WTC11 (cell line): Measurements from ENCODE around the gene DNAAF8. TPM values are rescaled to one million over a fixed set of nuclear protein-coding genes. Genes with fewer than 3 reads are reported as not detected.

Source experiments
- ATAC-seq: fragments of 200-7000 bp; cut with Tn5 transposase; 2 replicates; pipeline ENCODE4 v1.10.0; 2021; ENCODE audit warnings: mild to moderate bottlenecking, moderate library complexity
- CTCF ChIA-PET: fragments of 300-600 bp; sonication (Branson Sonifier 250); formaldehyde crosslinking; loops from one replicate; lab custom pipeline; 2021; ENCODE audit warnings: antibody characterized with exemption; lab: Charles Lee
- POLR2A ChIA-PET: fragments of 350-600 bp; sonication (Branson Sonifier 250); formaldehyde crosslinking; loops from one replicate; lab custom pipeline; 2021; ENCODE audit warnings: antibody characterized with exemption; lab: Charles Lee
- DNase-seq: peaks from one replicate; pipeline ENCODE4 v3.0.0; 2021; ENCODE audit warnings: low spot score
- H3K27ac Mint-ChIP-seq: 2 replicates; pipeline ENCODE4 v1.8.0; 2021; ENCODE audit warnings: mixed read lengths
- H3K27me3 Mint-ChIP-seq: 2 replicates; pipeline ENCODE4 v1.8.0; 2021; ENCODE audit warnings: low read depth, mild to moderate bottlenecking, moderate library complexity, mixed read lengths
- H3K36me3 Mint-ChIP-seq: 2 replicates; pipeline ENCODE4 v1.8.0; 2021; ENCODE audit warnings: mixed read lengths
- H3K4me1 Mint-ChIP-seq: 2 replicates; pipeline ENCODE4 v1.8.0; 2022; ENCODE audit warnings: mixed read lengths
- H3K4me3 Mint-ChIP-seq: 2 replicates; pipeline ENCODE4 v1.8.0; 2021; ENCODE audit warnings: mild to moderate bottlenecking, moderate library complexity, mixed read lengths
- H3K9me3 Mint-ChIP-seq: 2 replicates; pipeline ENCODE4 v1.8.0; 2021; ENCODE audit warnings: mixed read lengths
- ATF1 ChIP-seq: sonication (generic); formaldehyde crosslinking; IDR thresholded peaks from 2 replicates; pipeline ENCODE4 v1.8.1; 2023; ENCODE audit warnings: mild to moderate bottlenecking, moderate library complexity, missing genetic modification reagents
- CREM ChIP-seq: sonication (generic); formaldehyde crosslinking; IDR thresholded peaks from 2 replicates; pipeline ENCODE4 v1.8.1; 2022; ENCODE audit warnings: mild to moderate bottlenecking, missing genetic modification reagents, moderate library complexity
- FOXJ3 ChIP-seq: sonication (generic); formaldehyde crosslinking; IDR thresholded peaks from 2 replicates; pipeline ENCODE4 v1.9.0; 2021; ENCODE audit warnings: missing genetic modification reagents, mild to moderate bottlenecking, borderline replicate concordance
- KAT7 ChIP-seq: sonication (generic); formaldehyde crosslinking; IDR thresholded peaks from 2 replicates; pipeline ENCODE4 v1.8.1; 2023; ENCODE audit warnings: missing genetic modification reagents, mild to moderate bottlenecking, borderline replicate concordance
- MYBL2 ChIP-seq: sonication (generic); formaldehyde crosslinking; IDR thresholded peaks from 2 replicates; pipeline ENCODE4 v1.8.1; 2023; ENCODE audit warnings: mild to moderate bottlenecking, moderate library complexity, missing genetic modification reagents
- NFYB ChIP-seq: sonication (generic); formaldehyde crosslinking; conservative IDR thresholded peaks from 2 replicates; pipeline ENCODE4 v1.8.0; 2022; ENCODE audit warnings: low read depth, missing genetic modification reagents
- NR2C2 ChIP-seq: sonication (generic); formaldehyde crosslinking; IDR thresholded peaks from 2 replicates; pipeline ENCODE4 v1.8.0; 2022; ENCODE audit warnings: mild to moderate bottlenecking, missing genetic modification reagents
- NR3C1 ChIP-seq: sonication (generic); formaldehyde crosslinking; conservative IDR thresholded peaks from 2 replicates; pipeline ENCODE4 v1.8.1; 2023; ENCODE audit warnings: low read depth, mild to moderate bottlenecking, missing genetic modification reagents
- OVOL2 ChIP-seq: fragments of 250-450 bp; sonication (Bioruptor Pico); IDR thresholded peaks from 2 replicates; pipeline ENCODE4 v1.9.0; 2021; ENCODE audit warnings: mild to moderate bottlenecking, borderline replicate concordance
- RELA ChIP-seq: sonication (generic); formaldehyde crosslinking; IDR thresholded peaks from 2 replicates; pipeline ENCODE4 v1.8.1; 2022; ENCODE audit warnings: missing genetic modification reagents, mild to moderate bottlenecking, borderline replicate concordance
- TCF7 ChIP-seq: sonication (generic); formaldehyde crosslinking; IDR thresholded peaks from 2 replicates; pipeline ENCODE4 v1.8.0; 2022; ENCODE audit warnings: mild to moderate bottlenecking, low read depth, missing genetic modification reagents, moderate library complexity
- TEAD4 ChIP-seq: sonication (generic); formaldehyde crosslinking; IDR thresholded peaks from 2 replicates; pipeline ENCODE4 v1.8.0; 2022; ENCODE audit warnings: mild to moderate bottlenecking, missing genetic modification reagents
- USF1 ChIP-seq: sonication (generic); formaldehyde crosslinking; IDR thresholded peaks from 2 replicates; pipeline ENCODE4 v1.8.0; 2022; ENCODE audit warnings: mild to moderate bottlenecking, missing genetic modification reagents
- ZNF138 ChIP-seq: sonication (generic); formaldehyde crosslinking; conservative IDR thresholded peaks from 2 replicates; pipeline ENCODE4 v1.8.1; 2022; ENCODE audit warnings: mild to moderate bottlenecking, moderate library complexity, missing genetic modification reagents
- ZNF671 ChIP-seq: fragments of 250-450 bp; sonication (Bioruptor Pico); IDR thresholded peaks from 2 replicates; pipeline ENCODE4 v1.8.0; 2021; ENCODE audit warnings: mild to moderate bottlenecking
- total RNA-seq: library from RNA; stranded (reverse); gene quantifications from 3 replicates; pipeline ENCODE4 v1.2.3, GENCODE V29; 2021
- TF ChIP-seq, protein P1 (sequence below): sonication (generic); formaldehyde crosslinking; IDR thresholded peaks from 2 replicates; pipeline ENCODE4 v1.8.1; 2022; ENCODE audit warnings: low read depth, missing genetic modification reagents, borderline replicate concordance
- TF ChIP-seq, protein P2 (sequence below): sonication (generic); formaldehyde crosslinking; IDR thresholded peaks from 2 replicates; pipeline ENCODE4 v1.8.0; 2022; ENCODE audit warnings: mild to moderate bottlenecking, missing genetic modification reagents
- TF ChIP-seq, protein P3 (sequence below): fragments of 250-450 bp; sonication (Bioruptor Pico); IDR thresholded peaks from 2 replicates; pipeline ENCODE4 v2.1.2; 2022; ENCODE audit warnings: mild to moderate bottlenecking, moderate library complexity
- TF ChIP-seq, protein P4 (sequence below): sonication (generic); formaldehyde crosslinking; IDR thresholded peaks from 2 replicates; pipeline ENCODE4 v1.8.0; 2023; ENCODE audit warnings: missing genetic modification reagents, mild to moderate bottlenecking, borderline replicate concordance
- TF ChIP-seq, protein P5 (sequence below): fragments of 250-450 bp; sonication (Bioruptor Pico); IDR thresholded peaks from 2 replicates; pipeline ENCODE4 v1.9.0; 2021; ENCODE audit warnings: mild to moderate bottlenecking
- TF ChIP-seq, protein P6 (sequence below): fragments of 250-450 bp; sonication (Bioruptor Pico); conservative IDR thresholded peaks from 2 replicates; pipeline ENCODE4 v1.9.0; 2021; ENCODE audit warnings: mild to moderate bottlenecking

DNAAF8 gene
- total RNA-seq, 1 experiment from 2014 or later: 0.09 TPM

- TF ChIP-seq, protein P1, sequence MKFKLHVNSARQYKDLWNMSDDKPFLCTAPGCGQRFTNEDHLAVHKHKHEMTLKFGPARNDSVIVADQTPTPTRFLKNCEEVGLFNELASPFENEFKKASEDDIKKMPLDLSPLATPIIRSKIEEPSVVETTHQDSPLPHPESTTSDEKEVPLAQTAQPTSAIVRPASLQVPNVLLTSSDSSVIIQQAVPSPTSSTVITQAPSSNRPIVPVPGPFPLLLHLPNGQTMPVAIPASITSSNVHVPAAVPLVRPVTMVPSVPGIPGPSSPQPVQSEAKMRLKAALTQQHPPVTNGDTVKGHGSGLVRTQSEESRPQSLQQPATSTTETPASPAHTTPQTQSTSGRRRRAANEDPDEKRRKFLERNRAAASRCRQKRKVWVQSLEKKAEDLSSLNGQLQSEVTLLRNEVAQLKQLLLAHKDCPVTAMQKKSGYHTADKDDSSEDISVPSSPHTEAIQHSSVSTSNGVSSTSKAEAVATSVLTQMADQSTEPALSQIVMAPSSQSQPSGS (CRISPR knock-in tag): no peak
- no peak for TF ChIP-seq KAT7
Measured at GRCh38 chr16:4686497-4687210, 47.7 kb upstream of the DNAAF8 start (continued).

DNA sequence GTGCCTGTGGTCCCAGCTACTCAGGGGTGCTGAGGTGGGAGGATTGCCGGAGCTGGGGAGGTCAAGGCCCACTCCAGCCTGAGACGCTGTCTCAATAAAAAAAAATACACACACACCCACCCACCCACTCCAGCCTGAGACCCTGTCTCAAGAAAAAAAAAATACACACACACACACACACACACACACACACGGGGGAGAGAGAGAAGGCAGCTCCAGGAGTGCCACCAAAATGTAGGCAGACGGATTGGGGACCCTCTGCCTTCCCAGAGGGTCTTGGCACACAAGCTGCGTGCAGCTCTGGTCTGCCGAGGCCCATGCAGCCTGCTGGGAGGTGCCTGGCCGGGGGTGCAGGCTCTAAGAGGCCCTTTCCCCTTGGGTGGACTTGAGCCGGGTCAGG lies 46.9 kb upstream of the DNAAF8 start:
- Mint-ChIP-seq H3K9me3 (no peaks in the 10 kb centered on the region), H3K27ac (no peak overlapping the region), H3K4me1 (no peaks in the 10 kb centered on the region), H3K4me3 (no peak overlapping the region), H3K36me3 (peaks cover 9% of the 10 kb centered on the region), H3K27me3 (no peaks in the 10 kb centered on the region)
- DNase-seq (no peak), ATAC-seq (no peak)
- CTCF ChIA-PET: no interaction called here
- POLR2A ChIA-PET: no interaction called here
- TF ChIP-seq OVOL2 (CRISPR knock-in tag) (no peak), TEAD4 (CRISPR knock-in tag) (no peak), NR2C2 (no peak), FOXJ3 (no peak), ZNF138 (CRISPR knock-in tag) (no peak), CREM (CRISPR knock-in tag) (no peak), ZNF671 (CRISPR knock-in tag) (no peak), ATF1 (no peak), NR3C1 (CRISPR knock-in tag) (no peak), KAT7 (no peak), RELA (CRISPR knock-in tag) (no peak), TCF7 (CRISPR knock-in tag) (no peak), NFYB (CRISPR knock-in tag) (no peak), MYBL2 (CRISPR knock-in tag) (no peak), USF1 (no peak)
- TF ChIP-seq, protein P2, sequence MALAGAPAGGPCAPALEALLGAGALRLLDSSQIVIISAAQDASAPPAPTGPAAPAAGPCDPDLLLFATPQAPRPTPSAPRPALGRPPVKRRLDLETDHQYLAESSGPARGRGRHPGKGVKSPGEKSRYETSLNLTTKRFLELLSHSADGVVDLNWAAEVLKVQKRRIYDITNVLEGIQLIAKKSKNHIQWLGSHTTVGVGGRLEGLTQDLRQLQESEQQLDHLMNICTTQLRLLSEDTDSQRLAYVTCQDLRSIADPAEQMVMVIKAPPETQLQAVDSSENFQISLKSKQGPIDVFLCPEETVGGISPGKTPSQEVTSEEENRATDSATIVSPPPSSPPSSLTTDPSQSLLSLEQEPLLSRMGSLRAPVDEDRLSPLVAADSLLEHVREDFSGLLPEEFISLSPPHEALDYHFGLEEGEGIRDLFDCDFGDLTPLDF (CRISPR knock-in tag): no peak
- TF ChIP-seq, protein P3, sequence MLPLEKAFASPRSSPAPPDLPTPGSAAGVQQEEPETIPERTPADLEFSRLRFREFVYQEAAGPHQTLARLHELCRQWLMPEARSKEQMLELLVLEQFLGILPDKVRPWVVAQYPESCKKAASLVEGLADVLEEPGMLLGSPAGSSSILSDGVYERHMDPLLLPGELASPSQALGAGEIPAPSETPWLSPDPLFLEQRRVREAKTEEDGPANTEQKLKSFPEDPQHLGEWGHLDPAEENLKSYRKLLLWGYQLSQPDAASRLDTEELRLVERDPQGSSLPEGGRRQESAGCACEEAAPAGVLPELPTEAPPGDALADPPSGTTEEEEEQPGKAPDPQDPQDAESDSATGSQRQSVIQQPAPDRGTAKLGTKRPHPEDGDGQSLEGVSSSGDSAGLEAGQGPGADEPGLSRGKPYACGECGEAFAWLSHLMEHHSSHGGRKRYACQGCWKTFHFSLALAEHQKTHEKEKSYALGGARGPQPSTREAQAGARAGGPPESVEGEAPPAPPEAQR: no peak
- TF ChIP-seq, protein P4, sequence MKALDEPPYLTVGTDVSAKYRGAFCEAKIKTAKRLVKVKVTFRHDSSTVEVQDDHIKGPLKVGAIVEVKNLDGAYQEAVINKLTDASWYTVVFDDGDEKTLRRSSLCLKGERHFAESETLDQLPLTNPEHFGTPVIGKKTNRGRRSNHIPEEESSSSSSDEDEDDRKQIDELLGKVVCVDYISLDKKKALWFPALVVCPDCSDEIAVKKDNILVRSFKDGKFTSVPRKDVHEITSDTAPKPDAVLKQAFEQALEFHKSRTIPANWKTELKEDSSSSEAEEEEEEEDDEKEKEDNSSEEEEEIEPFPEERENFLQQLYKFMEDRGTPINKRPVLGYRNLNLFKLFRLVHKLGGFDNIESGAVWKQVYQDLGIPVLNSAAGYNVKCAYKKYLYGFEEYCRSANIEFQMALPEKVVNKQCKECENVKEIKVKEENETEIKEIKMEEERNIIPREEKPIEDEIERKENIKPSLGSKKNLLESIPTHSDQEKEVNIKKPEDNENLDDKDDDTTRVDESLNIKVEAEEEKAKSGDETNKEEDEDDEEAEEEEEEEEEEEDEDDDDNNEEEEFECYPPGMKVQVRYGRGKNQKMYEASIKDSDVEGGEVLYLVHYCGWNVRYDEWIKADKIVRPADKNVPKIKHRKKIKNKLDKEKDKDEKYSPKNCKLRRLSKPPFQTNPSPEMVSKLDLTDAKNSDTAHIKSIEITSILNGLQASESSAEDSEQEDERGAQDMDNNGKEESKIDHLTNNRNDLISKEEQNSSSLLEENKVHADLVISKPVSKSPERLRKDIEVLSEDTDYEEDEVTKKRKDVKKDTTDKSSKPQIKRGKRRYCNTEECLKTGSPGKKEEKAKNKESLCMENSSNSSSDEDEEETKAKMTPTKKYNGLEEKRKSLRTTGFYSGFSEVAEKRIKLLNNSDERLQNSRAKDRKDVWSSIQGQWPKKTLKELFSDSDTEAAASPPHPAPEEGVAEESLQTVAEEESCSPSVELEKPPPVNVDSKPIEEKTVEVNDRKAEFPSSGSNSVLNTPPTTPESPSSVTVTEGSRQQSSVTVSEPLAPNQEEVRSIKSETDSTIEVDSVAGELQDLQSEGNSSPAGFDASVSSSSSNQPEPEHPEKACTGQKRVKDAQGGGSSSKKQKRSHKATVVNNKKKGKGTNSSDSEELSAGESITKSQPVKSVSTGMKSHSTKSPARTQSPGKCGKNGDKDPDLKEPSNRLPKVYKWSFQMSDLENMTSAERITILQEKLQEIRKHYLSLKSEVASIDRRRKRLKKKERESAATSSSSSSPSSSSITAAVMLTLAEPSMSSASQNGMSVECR (CRISPR knock-in tag): no peak
- TF ChIP-seq, protein P5, sequence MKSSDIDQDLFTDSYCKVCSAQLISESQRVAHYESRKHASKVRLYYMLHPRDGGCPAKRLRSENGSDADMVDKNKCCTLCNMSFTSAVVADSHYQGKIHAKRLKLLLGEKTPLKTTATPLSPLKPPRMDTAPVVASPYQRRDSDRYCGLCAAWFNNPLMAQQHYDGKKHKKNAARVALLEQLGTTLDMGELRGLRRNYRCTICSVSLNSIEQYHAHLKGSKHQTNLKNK (CRISPR knock-in tag): no peak
- TF ChIP-seq, protein P6, sequence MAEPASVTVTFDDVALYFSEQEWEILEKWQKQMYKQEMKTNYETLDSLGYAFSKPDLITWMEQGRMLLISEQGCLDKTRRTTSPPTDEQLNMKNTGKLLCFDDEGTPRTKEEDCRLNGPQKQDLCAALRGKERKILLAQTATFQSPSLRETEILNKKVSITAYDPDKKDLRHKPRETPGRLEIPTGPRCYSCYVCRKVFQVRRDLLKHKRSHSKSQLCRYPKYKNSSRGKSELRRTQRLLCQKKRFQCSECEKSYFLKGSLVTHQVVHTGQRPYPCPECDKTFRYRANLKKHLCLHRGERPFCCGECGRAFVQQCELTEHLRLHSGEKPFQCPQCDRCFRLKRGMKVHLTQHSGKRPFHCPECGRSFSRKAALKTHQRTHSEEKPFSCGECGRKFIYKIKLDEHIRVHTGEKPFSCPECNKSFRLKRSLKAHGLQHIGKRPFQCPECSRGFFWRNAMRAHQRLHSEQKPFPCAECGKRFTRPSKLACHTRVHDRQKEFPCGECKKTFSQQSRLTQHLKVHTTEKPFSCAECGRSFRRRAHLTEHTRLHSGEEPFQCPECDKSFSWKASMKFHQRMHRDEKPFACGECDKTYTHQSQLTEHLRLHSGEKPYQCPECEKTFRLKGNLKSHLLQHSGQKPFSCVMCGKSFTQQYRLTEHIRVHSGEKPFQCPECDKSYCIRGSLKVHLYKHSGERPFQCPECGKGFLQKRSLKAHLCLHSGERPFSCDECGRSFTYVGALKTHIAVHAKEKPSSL (CRISPR knock-in tag): no peak
- TF ChIP-seq, all 79 proteins: peak for 0
